Skin of body (tissue), 2 donors: ENCODE data around the gene ZBTB20. TPM values are rescaled to one million over a fixed set of nuclear protein-coding genes. Genes with fewer than 3 reads are reported as not detected.

Experiments used
- DNase-seq: peaks from one replicate; lab custom pipeline; 2025; lab: John Stamatoyannopoulos, UW
- total RNA-seq: library from RNA; depleted of rRNA; stranded (reverse); fragments of >200 nt; gene quantifications from one replicate; pipeline ENCODE4 v1.2.3, GENCODE V29; 2014

Gene ZBTB20
- total RNA-seq, 1 donor from 2014 or later = 45.8 TPM

GRCh38 chr3:114539525-114539924 is 607.6 kb downstream of the ZBTB20 start:
- DNase-seq = no peak

GRCh38 chr3:114538211-114538610 is 608.9 kb downstream of the ZBTB20 start:
- DNase-seq = no peak

- DNase-seq = no peak
Measured at GRCh38 chr3:114528517-114528916, 618.6 kb downstream of the ZBTB20 start.

GRCh38 chr3:114527036-114527644 is 619.9 kb downstream of the ZBTB20 start:
- DNase-seq = no peak

GRCh38 chr3:114525278-114525677 is 621.8 kb downstream of the ZBTB20 start:
- no peak for DNase-seq

GRCh38 chr3:114519415-114519814 is 627.7 kb downstream of the ZBTB20 start:
- peak; percentile 35 for DNase-seq

- no peak for DNase-seq
Measured at GRCh38 chr3:114518206-114518808, 628.8 kb downstream of the ZBTB20 start.

GRCh38 chr3:114510201-114510600 is 636.9 kb downstream of the ZBTB20 start:
- no peak for DNase-seq

- DNase-seq = no peak
Measured at GRCh38 chr3:114509756-114510155, 637.3 kb downstream of the ZBTB20 start.

- DNase-seq = no peak
Measured at GRCh38 chr3:114508976-114509375, 638.1 kb downstream of the ZBTB20 start.

GRCh38 chr3:114508208-114508607 is 638.9 kb downstream of the ZBTB20 start:
- DNase-seq = no peak

- no peak for DNase-seq
Measured at GRCh38 chr3:114506591-114507300, 640.3 kb downstream of the ZBTB20 start.

GRCh38 chr3:114504941-114505628 is 642.0 kb downstream of the ZBTB20 start:
- no peak for DNase-seq

GRCh38 chr3:114502204-114502603 is 644.9 kb downstream of the ZBTB20 start:
- DNase-seq = no peak

- no peak for DNase-seq
Measured at GRCh38 chr3:114499976-114500375, 647.1 kb downstream of the ZBTB20 start.

GRCh38 chr3:114498539-114499370 is 648.3 kb downstream of the ZBTB20 start:
- no peak for DNase-seq

GRCh38 chr3:114496874-114497273 is 650.2 kb downstream of the ZBTB20 start:
- DNase-seq = no peak

- DNase-seq = no peak
Measured at GRCh38 chr3:114496466-114496865, 650.6 kb downstream of the ZBTB20 start.

GRCh38 chr3:114496021-114496434 is 651.1 kb downstream of the ZBTB20 start:
- DNase-seq = no peak

- DNase-seq = no peak
Measured at GRCh38 chr3:114494498-114494897, 652.6 kb downstream of the ZBTB20 start.

GRCh38 chr3:114490829-114491228 is 656.3 kb downstream of the ZBTB20 start:
- no peak for DNase-seq
